ENCODE data around the gene CUEDC2.
A peak's percentile ranks its signal among the peaks of the same experiment; 100 is the strongest.

The CUEDC2 gene

DNA sequence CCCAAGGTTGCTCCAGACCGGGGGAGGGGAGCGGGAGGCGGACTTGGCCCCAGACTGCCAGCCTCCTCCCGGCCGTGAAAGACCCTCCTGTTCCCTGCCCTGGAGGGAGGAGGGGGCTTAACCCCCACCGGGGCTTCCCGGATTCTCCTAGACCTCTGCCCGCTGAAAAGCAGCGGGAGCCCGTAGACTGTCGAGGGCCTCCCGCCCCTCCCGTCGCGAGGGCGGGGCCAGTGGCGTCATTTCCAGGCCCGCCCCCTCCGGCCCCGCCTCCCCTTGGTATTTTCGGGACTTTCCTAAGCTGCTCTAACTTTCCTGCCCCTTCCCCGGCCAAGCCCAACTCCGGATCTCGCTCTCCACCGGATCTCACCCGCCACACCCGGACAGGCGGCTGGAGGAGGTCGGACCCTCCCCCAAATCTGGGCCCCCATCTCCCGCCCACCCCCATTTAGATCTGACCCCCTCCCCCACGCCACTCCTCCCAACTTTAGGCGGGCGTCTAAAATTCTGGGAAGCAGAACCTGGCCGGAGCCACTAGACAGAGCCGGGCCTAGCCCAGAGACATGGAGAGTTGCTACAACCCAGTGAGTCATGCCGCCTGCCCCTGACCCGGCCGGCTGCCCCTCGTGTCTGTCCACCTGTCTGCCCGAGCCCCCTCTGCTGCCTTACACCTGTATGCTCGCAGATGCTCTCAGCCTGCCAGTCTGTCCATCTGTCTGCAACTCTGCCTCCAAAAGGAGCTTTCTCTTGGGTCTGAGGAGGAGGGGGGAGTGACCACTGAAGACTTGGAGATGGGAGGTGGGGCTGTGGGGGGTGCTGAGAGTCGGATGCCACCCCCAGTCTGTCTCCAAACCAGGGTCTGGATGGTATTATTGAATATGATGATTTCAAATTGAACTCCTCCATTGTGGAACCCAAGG lies 36.7 kb downstream of the CUEDC2 start, which contains the start of gene NFKB2 (continued):
- TF ChIP-seq IKZF3 (tag by site-specific recombination; IDR thresholded peaks at IDR 0.05): peak; percentile 96
- TF ChIP-seq ZNF155 (tag by site-specific recombination; IDR thresholded peaks at IDR 0.05): no peak
- TF ChIP-seq TCF7L2 (IDR thresholded peaks at IDR 0.05; ENCODE audit: borderline replicate concordance, low read depth, low read length): no peak
- 0 out of 2 replicates have a peak, but pooled peaks have one; percentile 9 for TF ChIP-seq ZNF692 (tag by site-specific recombination; IDR thresholded peaks at IDR 0.05)
- peak; percentile 86 for TF ChIP-seq KLF1 (tag by site-specific recombination; IDR thresholded peaks at IDR 0.05)
- peak; percentile 98 for TF ChIP-seq KLF8 (tag by site-specific recombination; IDR thresholded peaks at IDR 0.05)
- TF ChIP-seq ZXDB (tag by site-specific recombination; IDR thresholded peaks at IDR 0.05): peak; percentile 59; the same call in 1 of the 2 replicates
- TF ChIP-seq KLF10 (tag by site-specific recombination; IDR thresholded peaks at IDR 0.05): peak; percentile 80; the same call in 1 of the 2 replicates
- TF ChIP-seq BCL11A (tag by site-specific recombination; IDR thresholded peaks at IDR 0.05; ENCODE audit: low read depth): peak; percentile 32; the same call in 1 of the 2 replicates
- TF ChIP-seq KLF9 (tag by site-specific recombination; IDR thresholded peaks at IDR 0.05; ENCODE audit: low read depth): peak; percentile 95
- TF ChIP-seq, protein P1, sequence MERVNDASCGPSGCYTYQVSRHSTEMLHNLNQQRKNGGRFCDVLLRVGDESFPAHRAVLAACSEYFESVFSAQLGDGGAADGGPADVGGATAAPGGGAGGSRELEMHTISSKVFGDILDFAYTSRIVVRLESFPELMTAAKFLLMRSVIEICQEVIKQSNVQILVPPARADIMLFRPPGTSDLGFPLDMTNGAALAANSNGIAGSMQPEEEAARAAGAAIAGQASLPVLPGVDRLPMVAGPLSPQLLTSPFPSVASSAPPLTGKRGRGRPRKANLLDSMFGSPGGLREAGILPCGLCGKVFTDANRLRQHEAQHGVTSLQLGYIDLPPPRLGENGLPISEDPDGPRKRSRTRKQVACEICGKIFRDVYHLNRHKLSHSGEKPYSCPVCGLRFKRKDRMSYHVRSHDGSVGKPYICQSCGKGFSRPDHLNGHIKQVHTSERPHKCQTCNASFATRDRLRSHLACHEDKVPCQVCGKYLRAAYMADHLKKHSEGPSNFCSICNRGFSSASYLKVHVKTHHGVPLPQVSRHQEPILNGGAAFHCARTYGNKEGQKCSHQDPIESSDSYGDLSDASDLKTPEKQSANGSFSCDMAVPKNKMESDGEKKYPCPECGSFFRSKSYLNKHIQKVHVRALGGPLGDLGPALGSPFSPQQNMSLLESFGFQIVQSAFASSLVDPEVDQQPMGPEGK (tag by site-specific recombination; IDR thresholded peaks at IDR 0.05): peak; percentile 94
- TF ChIP-seq ZNF555 (tag by site-specific recombination; conservative IDR thresholded peaks at IDR 0.05): no peak
- peak; percentile 37 for TF ChIP-seq GLIS1 (tag by site-specific recombination; IDR thresholded peaks at IDR 0.05)
- TF ChIP-seq ZNF175 (tag by site-specific recombination; IDR thresholded peaks at IDR 0.05): no peak
- 0 out of 2 replicates have a peak, but pooled peaks have one; percentile 5 for TF ChIP-seq ZNF184 (tag by site-specific recombination; IDR thresholded peaks at IDR 0.05)
- no peak for TF ChIP-seq ZNF138 (tag by site-specific recombination; IDR thresholded peaks at IDR 0.05; ENCODE audit: borderline replicate concordance)
- TF ChIP-seq HIC1 (tag by site-specific recombination; IDR thresholded peaks at IDR 0.05): peak; percentile 20; the same call in 1 of the 2 replicates
- no peak for TF ChIP-seq ZFP3 (tag by site-specific recombination; IDR thresholded peaks at IDR 0.05; ENCODE audit: low read depth)
- TF ChIP-seq KLF16 (tag by site-specific recombination; IDR thresholded peaks at IDR 0.05): peak; percentile 72
- peak; percentile 24 for TF ChIP-seq SP7 (tag by site-specific recombination; IDR thresholded peaks at IDR 0.05)
- TF ChIP-seq, protein P2, sequence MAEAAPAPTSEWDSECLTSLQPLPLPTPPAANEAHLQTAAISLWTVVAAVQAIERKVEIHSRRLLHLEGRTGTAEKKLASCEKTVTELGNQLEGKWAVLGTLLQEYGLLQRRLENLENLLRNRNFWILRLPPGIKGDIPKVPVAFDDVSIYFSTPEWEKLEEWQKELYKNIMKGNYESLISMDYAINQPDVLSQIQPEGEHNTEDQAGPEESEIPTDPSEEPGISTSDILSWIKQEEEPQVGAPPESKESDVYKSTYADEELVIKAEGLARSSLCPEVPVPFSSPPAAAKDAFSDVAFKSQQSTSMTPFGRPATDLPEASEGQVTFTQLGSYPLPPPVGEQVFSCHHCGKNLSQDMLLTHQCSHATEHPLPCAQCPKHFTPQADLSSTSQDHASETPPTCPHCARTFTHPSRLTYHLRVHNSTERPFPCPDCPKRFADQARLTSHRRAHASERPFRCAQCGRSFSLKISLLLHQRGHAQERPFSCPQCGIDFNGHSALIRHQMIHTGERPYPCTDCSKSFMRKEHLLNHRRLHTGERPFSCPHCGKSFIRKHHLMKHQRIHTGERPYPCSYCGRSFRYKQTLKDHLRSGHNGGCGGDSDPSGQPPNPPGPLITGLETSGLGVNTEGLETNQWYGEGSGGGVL (tag by site-specific recombination; IDR thresholded peaks at IDR 0.05): peak; percentile 89
- TF ChIP-seq GLIS2 (tag by site-specific recombination; IDR thresholded peaks at IDR 0.05): peak; percentile 96
- peak; percentile 88 for TF ChIP-seq ZIC2 (tag by site-specific recombination; IDR thresholded peaks at IDR 0.05)
- TF ChIP-seq PRDM1 (tag by site-specific recombination; IDR thresholded peaks at IDR 0.05): 0 out of 2 replicates have a peak, but pooled peaks have one; percentile 15
- 0 out of 2 replicates have a peak, but pooled peaks have one; percentile 11 for TF ChIP-seq ZFHX2 (tag by site-specific recombination; conservative IDR thresholded peaks at IDR 0.05)
- TF ChIP-seq, protein P3, sequence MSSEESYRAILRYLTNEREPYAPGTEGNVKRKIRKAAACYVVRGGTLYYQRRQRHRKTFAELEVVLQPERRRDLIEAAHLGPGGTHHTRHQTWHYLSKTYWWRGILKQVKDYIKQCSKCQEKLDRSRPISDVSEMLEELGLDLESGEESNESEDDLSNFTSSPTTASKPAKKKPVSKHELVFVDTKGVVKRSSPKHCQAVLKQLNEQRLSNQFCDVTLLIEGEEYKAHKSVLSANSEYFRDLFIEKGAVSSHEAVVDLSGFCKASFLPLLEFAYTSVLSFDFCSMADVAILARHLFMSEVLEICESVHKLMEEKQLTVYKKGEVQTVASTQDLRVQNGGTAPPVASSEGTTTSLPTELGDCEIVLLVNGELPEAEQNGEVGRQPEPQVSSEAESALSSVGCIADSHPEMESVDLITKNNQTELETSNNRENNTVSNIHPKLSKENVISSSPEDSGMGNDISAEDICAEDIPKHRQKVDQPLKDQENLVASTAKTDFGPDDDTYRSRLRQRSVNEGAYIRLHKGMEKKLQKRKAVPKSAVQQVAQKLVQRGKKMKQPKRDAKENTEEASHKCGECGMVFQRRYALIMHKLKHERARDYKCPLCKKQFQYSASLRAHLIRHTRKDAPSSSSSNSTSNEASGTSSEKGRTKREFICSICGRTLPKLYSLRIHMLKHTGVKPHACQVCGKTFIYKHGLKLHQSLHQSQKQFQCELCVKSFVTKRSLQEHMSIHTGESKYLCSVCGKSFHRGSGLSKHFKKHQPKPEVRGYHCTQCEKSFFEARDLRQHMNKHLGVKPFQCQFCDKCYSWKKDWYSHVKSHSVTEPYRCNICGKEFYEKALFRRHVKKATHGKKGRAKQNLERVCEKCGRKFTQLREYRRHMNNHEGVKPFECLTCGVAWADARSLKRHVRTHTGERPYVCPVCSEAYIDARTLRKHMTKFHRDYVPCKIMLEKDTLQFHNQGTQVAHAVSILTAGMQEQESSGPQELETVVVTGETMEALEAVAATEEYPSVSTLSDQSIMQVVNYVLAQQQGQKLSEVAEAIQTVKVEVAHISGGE (tag by site-specific recombination; conservative IDR thresholded peaks at IDR 0.05; ENCODE audit: low read depth): 0 out of 2 replicates have a peak, but pooled peaks have one; percentile 34
- no peak for TF ChIP-seq ZBTB1 (tag by site-specific recombination; IDR thresholded peaks at IDR 0.05)
- TF ChIP-seq ZSCAN30 (tag by site-specific recombination; IDR thresholded peaks at IDR 0.05): no peak
